ENCODE results near the gene KCNJ2. TPM values are rescaled to one million over a fixed set of nuclear protein-coding genes. Genes with fewer than 3 reads are reported as not detected.

Gene KCNJ2
- total and polyA plus RNA-seq, 4 donors, result 0.47 to 2.7 (median 1.4) TPM

DNA sequence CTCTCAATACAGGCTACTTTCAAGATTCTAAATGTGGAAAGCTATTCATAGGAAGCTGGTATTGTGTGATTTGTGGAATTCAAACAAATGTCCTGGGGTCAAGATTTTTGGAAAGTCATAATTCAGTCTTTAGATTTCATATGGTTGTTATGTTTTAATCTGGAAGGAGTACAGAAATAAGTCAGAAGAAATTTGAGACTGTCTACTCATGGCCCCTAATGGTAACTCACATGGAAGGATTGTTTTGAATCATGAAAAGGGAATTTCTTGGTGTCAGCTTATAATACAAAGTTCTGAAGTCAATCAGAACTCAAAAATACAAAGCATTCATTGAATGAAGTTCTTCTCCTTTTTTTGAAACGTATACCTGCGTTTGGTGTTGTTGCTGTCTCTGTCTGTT, 3.1 kb downstream of the KCNJ2 start:
- no peak for DNase-seq (ENCODE audit: low spot score)
- Histone ChIP-seq H3K9me3 (ENCODE audit: control insufficient read depth in 4 of 4, low read length in 3 of 4) (peaks cover 0 to 3% (median 0%) of the 10 kb centered on the region in 4 donors), H3K27ac (ENCODE audit: low read depth in 1 of 2, low read length in 2 of 2) (no peak overlapping the region), H3K4me3 (ENCODE audit: low read depth in 1 of 3, low read length in 3 of 3) (no peak overlapping the region), H3K4me1 (ENCODE audit: control insufficient read depth in 4 of 4, insufficient read depth in 4 of 4, low read length in 3 of 4) (peaks cover 5 to 16% (median 8%) of the 10 kb centered on the region in 4 donors), H3K9ac (ENCODE audit: low read depth in 1 of 2, low read length in 2 of 2) (no peak overlapping the region), H3K36me3 (ENCODE audit: control insufficient read depth in 4 of 4, insufficient read depth in 3 of 4, low read depth in 1 of 4, low read length in 3 of 4) (peaks cover 0 to 2% (median 0%) of the 10 kb centered on the region in 4 donors), H3K27me3 (ENCODE audit: control insufficient read depth in 4 of 4, insufficient read depth in 4 of 4, low read length in 3 of 4) (peaks cover 0 to 6% (median under 1%) of the 10 kb centered on the region in 4 donors)
- no peak for TF ChIP-seq JUND (IDR thresholded peaks at IDR 0.05)
- TF ChIP-seq, protein P1, sequence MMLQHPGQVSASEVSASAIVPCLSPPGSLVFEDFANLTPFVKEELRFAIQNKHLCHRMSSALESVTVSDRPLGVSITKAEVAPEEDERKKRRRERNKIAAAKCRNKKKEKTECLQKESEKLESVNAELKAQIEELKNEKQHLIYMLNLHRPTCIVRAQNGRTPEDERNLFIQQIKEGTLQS (IDR thresholded peaks at IDR 0.05), result no peak
- 56% methylated on average over 2 of the region's 2 CpGs for WGBS

DNA sequence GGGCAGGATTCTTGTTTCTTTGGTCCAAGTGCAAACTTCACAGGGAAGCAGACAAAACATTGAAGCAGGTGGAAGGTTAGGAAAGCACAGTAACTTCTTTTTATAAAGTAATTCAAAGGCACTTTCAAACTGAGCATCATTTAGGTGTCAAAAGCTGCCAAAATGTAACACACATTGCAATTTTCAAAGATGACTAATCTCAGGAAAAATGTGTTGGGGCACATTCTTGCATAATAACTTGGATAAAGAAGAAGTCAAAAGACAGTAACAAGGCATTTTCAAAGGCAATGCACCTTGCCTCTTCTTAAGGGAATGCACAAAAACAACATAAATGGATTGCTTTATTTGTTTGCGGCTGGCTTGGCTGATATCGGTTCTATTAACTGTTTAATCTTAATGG, 3.6 kb downstream of the KCNJ2 start:
- H3K4me1 ChIP-seq (ENCODE audit: control insufficient read depth in 4 of 4, insufficient read depth in 4 of 4, low read length in 3 of 4), result peaks cover 5 to 16% (median 8%) of the 10 kb centered on the region in 4 donors
- H3K36me3 ChIP-seq (ENCODE audit: control insufficient read depth in 4 of 4, insufficient read depth in 3 of 4, low read depth in 1 of 4, low read length in 3 of 4), result peaks cover 0 to 2% (median 0%) of the 10 kb centered on the region in 4 donors
- no peak overlapping the region for H3K4me3 ChIP-seq (ENCODE audit: low read depth in 1 of 3, low read length in 3 of 3)
- H3K27ac ChIP-seq (ENCODE audit: low read depth in 1 of 2, low read length in 2 of 2), result no peak overlapping the region
- H3K27me3 ChIP-seq (ENCODE audit: control insufficient read depth in 4 of 4, insufficient read depth in 4 of 4, low read length in 3 of 4), result peaks cover 0 to 9% (median under 1%) of the 10 kb centered on the region in 4 donors
- 73% methylated on average over 2 of the region's 2 CpGs for WGBS
- H3K9ac ChIP-seq (ENCODE audit: low read depth in 1 of 2, low read length in 2 of 2), result no peak overlapping the region
- no peak for DNase-seq (ENCODE audit: low spot score)
- TF ChIP-seq, protein P1 (IDR thresholded peaks at IDR 0.05), result no peak
- TF ChIP-seq HNF4G (IDR thresholded peaks at IDR 0.05) (no peak), GABPA (IDR thresholded peaks at IDR 0.05 in 1 of 2, conservative IDR thresholded peaks at IDR 0.05 in 1 of 2) (no peak), TAF1 (conservative IDR thresholded peaks at IDR 0.05) (no peak), HNF4A (conservative IDR thresholded peaks at IDR 0.05) (no peak)
- H3K9me3 ChIP-seq (ENCODE audit: control insufficient read depth in 4 of 4, low read length in 3 of 4), result peaks cover 0 to 3% (median 0%) of the 10 kb centered on the region in 4 donors

DNA sequence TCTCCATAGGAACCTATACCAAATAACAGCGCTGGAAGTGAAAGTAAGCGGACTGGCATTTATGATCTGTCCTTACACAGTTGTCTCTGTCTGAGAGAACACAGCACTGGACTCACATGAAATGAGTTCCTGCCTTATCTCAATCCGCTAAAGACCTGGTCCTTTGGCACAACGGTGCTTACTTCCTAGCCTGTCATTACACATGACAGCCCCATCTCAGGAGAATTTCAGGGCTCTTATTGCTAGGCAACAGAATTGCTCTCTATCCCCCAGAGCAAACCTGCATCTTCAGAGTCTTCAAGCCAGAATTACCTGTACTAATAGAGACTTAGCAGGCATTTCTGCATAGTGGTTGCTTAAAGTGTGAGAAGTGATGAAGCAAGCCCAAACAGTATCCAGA, 4.3 kb downstream of the KCNJ2 start:
- no peak overlapping the region for H3K4me3 ChIP-seq (ENCODE audit: low read depth in 1 of 3, low read length in 3 of 3)
- H3K9ac ChIP-seq (ENCODE audit: low read depth in 1 of 2, low read length in 2 of 2), result no peak overlapping the region
- peaks cover 0 to 3% (median 0%) of the 10 kb centered on the region in 4 donors for H3K9me3 ChIP-seq (ENCODE audit: control insufficient read depth in 4 of 4, low read length in 3 of 4)
- no peak for TF ChIP-seq HNF4A (conservative IDR thresholded peaks at IDR 0.05)
- TF ChIP-seq YY1 (IDR thresholded peaks at IDR 0.05), result no peak
- TF ChIP-seq RAD21 (IDR thresholded peaks at IDR 0.05), result no peak
- TF ChIP-seq, protein P2, sequence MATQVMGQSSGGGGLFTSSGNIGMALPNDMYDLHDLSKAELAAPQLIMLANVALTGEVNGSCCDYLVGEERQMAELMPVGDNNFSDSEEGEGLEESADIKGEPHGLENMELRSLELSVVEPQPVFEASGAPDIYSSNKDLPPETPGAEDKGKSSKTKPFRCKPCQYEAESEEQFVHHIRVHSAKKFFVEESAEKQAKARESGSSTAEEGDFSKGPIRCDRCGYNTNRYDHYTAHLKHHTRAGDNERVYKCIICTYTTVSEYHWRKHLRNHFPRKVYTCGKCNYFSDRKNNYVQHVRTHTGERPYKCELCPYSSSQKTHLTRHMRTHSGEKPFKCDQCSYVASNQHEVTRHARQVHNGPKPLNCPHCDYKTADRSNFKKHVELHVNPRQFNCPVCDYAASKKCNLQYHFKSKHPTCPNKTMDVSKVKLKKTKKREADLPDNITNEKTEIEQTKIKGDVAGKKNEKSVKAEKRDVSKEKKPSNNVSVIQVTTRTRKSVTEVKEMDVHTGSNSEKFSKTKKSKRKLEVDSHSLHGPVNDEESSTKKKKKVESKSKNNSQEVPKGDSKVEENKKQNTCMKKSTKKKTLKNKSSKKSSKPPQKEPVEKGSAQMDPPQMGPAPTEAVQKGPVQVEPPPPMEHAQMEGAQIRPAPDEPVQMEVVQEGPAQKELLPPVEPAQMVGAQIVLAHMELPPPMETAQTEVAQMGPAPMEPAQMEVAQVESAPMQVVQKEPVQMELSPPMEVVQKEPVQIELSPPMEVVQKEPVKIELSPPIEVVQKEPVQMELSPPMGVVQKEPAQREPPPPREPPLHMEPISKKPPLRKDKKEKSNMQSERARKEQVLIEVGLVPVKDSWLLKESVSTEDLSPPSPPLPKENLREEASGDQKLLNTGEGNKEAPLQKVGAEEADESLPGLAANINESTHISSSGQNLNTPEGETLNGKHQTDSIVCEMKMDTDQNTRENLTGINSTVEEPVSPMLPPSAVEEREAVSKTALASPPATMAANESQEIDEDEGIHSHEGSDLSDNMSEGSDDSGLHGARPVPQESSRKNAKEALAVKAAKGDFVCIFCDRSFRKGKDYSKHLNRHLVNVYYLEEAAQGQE (IDR thresholded peaks at IDR 0.05), result no peak
- TF ChIP-seq TAF1 (conservative IDR thresholded peaks at IDR 0.05), result no peak
- TF ChIP-seq FOXA1 (IDR thresholded peaks at IDR 0.05), result no peak
- TF ChIP-seq, protein P3, sequence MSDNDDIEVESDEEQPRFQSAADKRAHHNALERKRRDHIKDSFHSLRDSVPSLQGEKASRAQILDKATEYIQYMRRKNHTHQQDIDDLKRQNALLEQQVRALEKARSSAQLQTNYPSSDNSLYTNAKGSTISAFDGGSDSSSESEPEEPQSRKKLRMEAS (IDR thresholded peaks at IDR 0.05), result no peak
- H3K27ac ChIP-seq (ENCODE audit: low read depth in 1 of 2, low read length in 2 of 2), result no peak overlapping the region
- WGBS, result 61% methylated on average over 4 of the region's 4 CpGs
- no peak for DNase-seq (ENCODE audit: low spot score)
- peaks cover 0 to 9% (median under 1%) of the 10 kb centered on the region in 4 donors for H3K27me3 ChIP-seq (ENCODE audit: control insufficient read depth in 4 of 4, insufficient read depth in 4 of 4, low read length in 3 of 4)
- H3K4me1 ChIP-seq (ENCODE audit: control insufficient read depth in 4 of 4, insufficient read depth in 4 of 4, low read length in 3 of 4), result peaks cover 5 to 12% (median 6%) of the 10 kb centered on the region in 4 donors
- H3K36me3 ChIP-seq (ENCODE audit: control insufficient read depth in 4 of 4, insufficient read depth in 3 of 4, low read depth in 1 of 4, low read length in 3 of 4), result peaks cover 0 to 2% (median 0%) of the 10 kb centered on the region in 4 donors
